Psoas muscle (tissue), 8 donors: ENCODE data around the gene NR0B1. TPM values are rescaled to one million over a fixed set of nuclear protein-coding genes. Genes with fewer than 3 reads are reported as not detected.

Source experiments
- ATAC-seq, 4 donors: fragments of 200-7000 bp; cut with Tn5 transposase; one replicate each; pipeline ENCODE4 v1.9.1; 2020; ENCODE audit warnings: moderate library complexity in 3 of 4, mild to moderate bottlenecking in 2 of 4
- DNase-seq, 2 donors: peaks; one replicate each; pipeline ENCODE4 v3.0.0-alpha.2; 2020
- H3K27ac ChIP-seq: fragments of 200-600 bp; one replicate; pipeline ENCODE4 v1.8.0; 2022
- H3K27me3 ChIP-seq, 3 donors: fragments of 200-600 bp in 1 of 3; one replicate each; pipeline versions ENCODE4 v1.6.1 to v1.8.0; 2013 to 2022; ENCODE audit warnings: low read length in 2 of 3, mild to moderate bottlenecking in 2 of 3, moderate library complexity in 1 of 3; ENCODE audit not compliant: insufficient read depth in 3 of 3
- H3K36me3 ChIP-seq, 2 donors: fragments of 200-600 bp in 1 of 2; one replicate each; pipeline versions ENCODE4 v1.6.1 to v1.8.0; 2013 to 2022; ENCODE audit warnings: low read depth in 1 of 2, mild to moderate bottlenecking in 1 of 2, moderate library complexity in 1 of 2; ENCODE audit not compliant: insufficient read depth in 1 of 2
- H3K4me1 ChIP-seq: fragments of 200-600 bp; one replicate; pipeline ENCODE4 v1.8.0; 2022
- H3K4me3 ChIP-seq: fragments of 200-600 bp; one replicate; pipeline ENCODE4 v1.8.0; 2022; ENCODE audit warnings: mild to moderate bottlenecking
- H3K9me3 ChIP-seq: fragments of 200-600 bp; one replicate; pipeline ENCODE4 v1.8.0; 2022
- WGBS, 3 donors: extraction: QIAGEN DNeasy Blood & Tissue Kit; methylation state at CpG; one replicate each; pipeline versions ENCODE4 v1.1.6 to v1.1.7; 2013; 5-methylcytosine and 5-hydroxymethylcytosine counted together
- intact Hi-C, 2 donors: fragments of 100-400 bp; cut with DNase I; formaldehyde crosslinking; loops; one replicate each; pipeline versions ENCODE4 v1.11.0 to v1.14.2; 2022
- polyA plus RNA-seq, 3 donors: library from polyadenylated mRNA; stranded (reverse); fragments of 200-250 nt; gene quantifications; one replicate each; pipeline ENCODE4 v1.2.3, GENCODE V29; 2013
- total RNA-seq, 4 donors: library from RNA; stranded (reverse); fragmentation: NEBNext Ultra II Directional in 2 of 4; extraction: Animal tissue kit (Norgen Biotek cat#: 25700) in 2 of 4; gene quantifications; one replicate each; pipeline versions ENCODE4 v1.2.1 to v1.2.4, GENCODE V29; 2021 to 2023
- TF ChIP-seq, protein P1 (sequence below): fragments of 200-600 bp; IDR thresholded peaks from one replicate; pipeline ENCODE4 v1.8.0; 2022; ENCODE audit warnings: antibody characterized with exemption
- donor health status: healthy with polysubstance abuse.
- donor health status: DM: no; HTN: no; CAD: no; lungs with moderate emphysema.
- donor health status: Bipolar disorder and iron deficiency.
- donor health status: healthy.
- donor health status: DM: yes; HTN: yes; CAD: no.
- donor health status: DM: no; HTN: no; CAD: no.
- donor health status: DM: no; HTN: no; CAD: no.
- donor health status: DM: yes; HTN: yes; CAD: no.

NR0B1 gene
- total and polyA plus RNA-seq, 7 donors: 0.01 to 0.05 TPM; not detected in 5

DNA sequence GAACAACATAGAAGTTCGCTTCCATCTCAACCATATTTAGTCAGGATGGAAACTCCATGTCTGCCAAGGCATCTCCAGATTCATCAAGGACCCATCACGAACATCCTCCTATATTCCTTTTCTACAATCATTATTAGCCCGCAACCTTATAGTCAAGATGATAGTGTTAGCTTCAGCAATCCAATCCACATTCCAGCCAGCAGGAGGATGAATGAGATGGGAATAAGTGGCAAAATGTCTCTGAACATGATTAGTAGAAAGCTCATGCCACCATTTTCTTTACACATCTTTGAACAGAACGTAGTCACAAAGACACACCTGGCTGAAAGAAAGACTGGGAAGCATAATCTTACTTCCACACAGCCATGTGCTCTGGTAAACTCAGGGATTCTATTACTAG lies 18.6 kb upstream of the NR0B1 start:
- WGBS, 3 donors: 62 to 86% (median 86%) methylated on average over 4 of the region's 4 CpGs
- no peak overlapping the region for H3K4me3 ChIP-seq
- no peaks in the 10 kb centered on the region for H3K9me3 ChIP-seq
- peaks cover 0 to 7% (median 0%) of the 10 kb centered on the region in 3 donors for H3K27me3 ChIP-seq
- H3K27ac ChIP-seq: no peak overlapping the region
- intact Hi-C loops: no loop called here
- H3K36me3 ChIP-seq: no peaks in the 10 kb centered on the region
- H3K4me1 ChIP-seq: no peaks in the 10 kb centered on the region
- no peak for ATAC-seq
- TF ChIP-seq, protein P1, sequence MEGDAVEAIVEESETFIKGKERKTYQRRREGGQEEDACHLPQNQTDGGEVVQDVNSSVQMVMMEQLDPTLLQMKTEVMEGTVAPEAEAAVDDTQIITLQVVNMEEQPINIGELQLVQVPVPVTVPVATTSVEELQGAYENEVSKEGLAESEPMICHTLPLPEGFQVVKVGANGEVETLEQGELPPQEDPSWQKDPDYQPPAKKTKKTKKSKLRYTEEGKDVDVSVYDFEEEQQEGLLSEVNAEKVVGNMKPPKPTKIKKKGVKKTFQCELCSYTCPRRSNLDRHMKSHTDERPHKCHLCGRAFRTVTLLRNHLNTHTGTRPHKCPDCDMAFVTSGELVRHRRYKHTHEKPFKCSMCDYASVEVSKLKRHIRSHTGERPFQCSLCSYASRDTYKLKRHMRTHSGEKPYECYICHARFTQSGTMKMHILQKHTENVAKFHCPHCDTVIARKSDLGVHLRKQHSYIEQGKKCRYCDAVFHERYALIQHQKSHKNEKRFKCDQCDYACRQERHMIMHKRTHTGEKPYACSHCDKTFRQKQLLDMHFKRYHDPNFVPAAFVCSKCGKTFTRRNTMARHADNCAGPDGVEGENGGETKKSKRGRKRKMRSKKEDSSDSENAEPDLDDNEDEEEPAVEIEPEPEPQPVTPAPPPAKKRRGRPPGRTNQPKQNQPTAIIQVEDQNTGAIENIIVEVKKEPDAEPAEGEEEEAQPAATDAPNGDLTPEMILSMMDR: no peak
- DNase-seq: no peak

DNA sequence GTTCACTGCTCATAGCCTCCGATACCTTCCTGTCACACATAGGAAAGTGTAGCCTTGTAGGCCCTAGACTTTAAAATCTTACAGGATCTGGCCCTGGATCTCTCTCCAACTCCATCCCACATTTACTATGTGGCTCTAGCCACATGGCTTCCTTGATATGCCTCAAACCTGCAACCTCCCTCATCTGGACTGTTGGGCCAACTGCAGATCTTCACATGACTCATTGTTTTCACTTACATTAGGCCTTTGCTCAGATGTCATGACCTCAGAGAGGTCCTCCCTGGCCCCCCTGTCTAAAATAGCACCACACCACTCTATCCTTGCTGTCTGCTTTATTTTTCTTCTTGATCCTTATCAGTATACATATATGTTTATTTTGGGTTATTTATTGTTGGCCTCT lies 8.1 kb upstream of the NR0B1 start:
- H3K9me3 ChIP-seq: no peaks in the 10 kb centered on the region
- WGBS, 3 donors: 86 to 97% (median 92%) methylated on average over 1 of the region's 1 CpG
- DNase-seq (no peak), ATAC-seq (no peak)
- no peaks in the 10 kb centered on the region for H3K36me3 ChIP-seq
- no peak overlapping the region for H3K4me3 ChIP-seq
- H3K27ac ChIP-seq: no peak overlapping the region
- H3K27me3 ChIP-seq: peaks cover 0 to 13% (median 0%) of the 10 kb centered on the region in 3 donors
- TF ChIP-seq, protein P1: no peak
- H3K4me1 ChIP-seq: no peaks in the 10 kb centered on the region
- intact Hi-C loops: no loop called here

DNA sequence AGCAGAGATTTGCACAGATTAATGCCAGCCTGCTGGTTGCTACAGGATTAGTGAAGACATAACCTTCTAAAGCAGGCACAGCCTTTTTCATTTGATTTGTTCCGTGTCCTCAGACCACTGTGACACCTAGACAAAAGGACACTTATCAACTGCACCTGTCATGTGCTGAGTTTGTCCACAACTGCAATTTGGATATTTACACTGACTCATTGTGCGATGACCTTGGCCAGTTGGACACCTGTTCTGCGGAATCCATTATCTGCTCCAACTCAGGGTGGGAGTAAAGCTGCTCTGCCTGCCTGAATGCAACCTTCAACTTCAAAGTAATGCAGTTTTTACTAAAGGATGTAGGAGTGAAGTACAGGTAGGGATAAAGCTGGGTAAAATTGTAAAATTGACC lies 4.1 kb upstream of the NR0B1 start:
- WGBS, 3 donors: 34 to 60% (median 40%) methylated on average over 3 of the region's 3 CpGs

DNA sequence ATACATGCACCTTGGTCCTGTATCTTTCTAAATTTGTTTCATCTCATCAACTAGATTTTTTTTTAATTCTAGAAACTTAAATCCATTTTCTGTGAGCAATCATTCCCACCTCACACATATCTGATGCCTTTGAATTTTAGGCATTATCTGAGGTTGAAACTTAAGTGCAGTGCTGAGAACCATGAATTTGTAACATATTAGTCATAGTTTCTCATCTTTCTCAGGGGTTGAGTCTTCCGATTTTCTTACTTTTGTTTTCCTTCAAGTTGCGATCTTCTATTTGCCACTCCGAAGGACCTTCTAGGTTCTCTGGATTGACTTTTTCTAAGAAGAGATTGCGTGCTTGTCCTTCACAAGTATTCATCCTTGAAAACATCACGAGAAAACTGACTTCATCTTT lies 3.7 kb upstream of the NR0B1 start:
- Histone ChIP-seq H3K27ac (no peak overlapping the region), H3K9me3 (no peaks in the 10 kb centered on the region), H3K36me3 (no peaks in the 10 kb centered on the region), H3K27me3 (peaks cover 0 to 32% (median 8%) of the 10 kb centered on the region in 3 donors), H3K4me1 (no peaks in the 10 kb centered on the region), H3K4me3 (no peak overlapping the region)
- 61 to 75% (median 62%) methylated on average over 5 of the region's 5 CpGs for WGBS, 3 donors
- TF ChIP-seq, protein P1: no peak
- intact Hi-C loops: no loop called here
- ATAC-seq: no peak
- no peak for DNase-seq

More for the DNA sequence above, 4.1 kb upstream of the NR0B1 start:
- DNase-seq (no peak), ATAC-seq (no peak)
- no peaks in the 10 kb centered on the region for H3K4me1 ChIP-seq
- no peaks in the 10 kb centered on the region for H3K36me3 ChIP-seq
- H3K9me3 ChIP-seq: no peaks in the 10 kb centered on the region
- intact Hi-C loops: no loop called here
- H3K27ac ChIP-seq: no peak overlapping the region
- no peak overlapping the region for H3K4me3 ChIP-seq
- peaks cover 0 to 27% (median 5%) of the 10 kb centered on the region in 3 donors for H3K27me3 ChIP-seq
- TF ChIP-seq, protein P1: no peak
